Breast epithelium (tissue), 3 donors: ENCODE data around the gene C18orf32.

Source experiments
- CTCF ChIP-seq, 3 donors: fragments of 450-650 bp; IDR thresholded peaks; one replicate each; pipeline ENCODE4 v1.5.1; 2016 to 2017; ENCODE audit warnings: antibody characterized with exemption in 3 of 3, mild to moderate bottlenecking in 3 of 3, moderate library complexity in 3 of 3
- POLR2A ChIP-seq: fragments of 450-650 bp; IDR thresholded peaks from one replicate; pipeline ENCODE4 v1.6.1; 2016; ENCODE audit warnings: antibody characterized with exemption, mild to moderate bottlenecking, moderate library complexity

DNA sequence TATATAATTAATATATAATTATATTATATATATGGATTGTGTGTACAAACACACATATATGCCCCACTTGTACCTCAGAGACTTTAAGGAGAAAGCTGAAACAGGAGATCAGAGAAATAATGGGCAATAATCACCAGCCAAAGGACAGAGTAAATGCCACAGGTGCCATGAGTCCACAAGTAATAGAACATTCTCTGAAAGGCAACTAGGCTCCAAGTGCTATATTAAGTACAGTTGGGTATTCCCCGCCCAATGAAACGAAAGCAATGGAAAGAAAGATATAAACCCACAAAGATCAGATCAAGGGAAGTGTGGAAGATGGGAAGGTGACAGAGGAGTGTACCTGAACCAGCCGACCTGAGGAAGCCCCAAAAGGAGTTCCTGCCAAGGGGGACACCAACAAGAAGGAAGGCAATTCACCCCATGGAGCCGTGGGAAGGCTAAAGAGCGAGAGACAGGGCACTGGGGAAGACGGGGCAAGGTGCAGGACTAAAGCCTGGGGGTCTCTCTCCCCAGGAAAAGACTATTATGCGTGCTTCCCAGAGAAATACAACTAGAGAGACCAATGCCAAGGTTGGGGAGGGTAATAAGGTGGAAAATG is 45.6 kb downstream of the C18orf32 start:
- TF ChIP-seq POLR2A (no peak), CTCF (IDR thresholded peaks at IDR 0.05) (no peak)
